ENCODE results near the gene TTC24.

GRCh38 chr1:156547434-156547833 is 32.1 kb upstream of the TTC24 start:
- no peak for TF ChIP-seq EP300 (IDR thresholded peaks at IDR 0.05; ENCODE audit: borderline replicate concordance in 1 of 2, low read depth in 1 of 2, low read length in 1 of 2)
- no peak for TF ChIP-seq SIN3A (IDR thresholded peaks at IDR 0.05; ENCODE audit: borderline replicate concordance, low read depth, low read length)
- TF ChIP-seq CTCF (IDR thresholded peaks at IDR 0.05): no peak
- TF ChIP-seq NFIC (IDR thresholded peaks at IDR 0.05; ENCODE audit: borderline replicate concordance): no peak
- no peak for TF ChIP-seq TCF12 (IDR thresholded peaks at IDR 0.05)
- TF ChIP-seq TAF1 (IDR thresholded peaks at IDR 0.05; ENCODE audit: borderline replicate concordance, low read depth, low read length): no peak
- no peak for TF ChIP-seq USF1 (IDR thresholded peaks at IDR 0.05; ENCODE audit: borderline replicate concordance, low read depth)
- no peak for TF ChIP-seq POLR2AphosphoS5 (IDR thresholded peaks at IDR 0.05; ENCODE audit: low read depth, low read length)
- no peak for TF ChIP-seq NRF1 (IDR thresholded peaks at IDR 0.05; ENCODE audit: low read depth, low read length)
- TF ChIP-seq MEF2A (IDR thresholded peaks at IDR 0.05; ENCODE audit: borderline replicate concordance, low read depth): no peak
- no peak for TF ChIP-seq RCOR1 (IDR thresholded peaks at IDR 0.05; ENCODE audit: low read length)
- TF ChIP-seq, protein P1, sequence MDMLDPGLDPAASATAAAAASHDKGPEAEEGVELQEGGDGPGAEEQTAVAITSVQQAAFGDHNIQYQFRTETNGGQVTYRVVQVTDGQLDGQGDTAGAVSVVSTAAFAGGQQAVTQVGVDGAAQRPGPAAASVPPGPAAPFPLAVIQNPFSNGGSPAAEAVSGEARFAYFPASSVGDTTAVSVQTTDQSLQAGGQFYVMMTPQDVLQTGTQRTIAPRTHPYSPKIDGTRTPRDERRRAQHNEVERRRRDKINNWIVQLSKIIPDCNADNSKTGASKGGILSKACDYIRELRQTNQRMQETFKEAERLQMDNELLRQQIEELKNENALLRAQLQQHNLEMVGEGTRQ (IDR thresholded peaks at IDR 0.05; ENCODE audit: borderline replicate concordance, low read depth, low read length): no peak
- TF ChIP-seq, protein P2, sequence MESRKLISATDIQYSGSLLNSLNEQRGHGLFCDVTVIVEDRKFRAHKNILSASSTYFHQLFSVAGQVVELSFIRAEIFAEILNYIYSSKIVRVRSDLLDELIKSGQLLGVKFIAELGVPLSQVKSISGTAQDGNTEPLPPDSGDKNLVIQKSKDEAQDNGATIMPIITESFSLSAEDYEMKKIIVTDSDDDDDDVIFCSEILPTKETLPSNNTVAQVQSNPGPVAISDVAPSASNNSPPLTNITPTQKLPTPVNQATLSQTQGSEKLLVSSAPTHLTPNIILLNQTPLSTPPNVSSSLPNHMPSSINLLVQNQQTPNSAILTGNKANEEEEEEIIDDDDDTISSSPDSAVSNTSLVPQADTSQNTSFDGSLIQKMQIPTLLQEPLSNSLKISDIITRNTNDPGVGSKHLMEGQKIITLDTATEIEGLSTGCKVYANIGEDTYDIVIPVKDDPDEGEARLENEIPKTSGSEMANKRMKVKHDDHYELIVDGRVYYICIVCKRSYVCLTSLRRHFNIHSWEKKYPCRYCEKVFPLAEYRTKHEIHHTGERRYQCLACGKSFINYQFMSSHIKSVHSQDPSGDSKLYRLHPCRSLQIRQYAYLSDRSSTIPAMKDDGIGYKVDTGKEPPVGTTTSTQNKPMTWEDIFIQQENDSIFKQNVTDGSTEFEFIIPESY (IDR thresholded peaks at IDR 0.05; ENCODE audit: borderline replicate concordance, low read depth): no peak
- no peak for TF ChIP-seq FOXM1 (IDR thresholded peaks at IDR 0.05; ENCODE audit: low read depth)

Measured in SK-N-SH (cell line).